GM12878 (cell line): Measurements from ENCODE around the gene NUAK2.

Experiments used
- ATF3 ChIP-seq: IDR thresholded peaks from 2 replicates; pipeline ENCODE4 v1.6.1; 2011; ENCODE audit warnings: low read depth, mild to moderate bottlenecking, low read length, moderate library complexity, borderline replicate concordance; ENCODE audit errors: extremely low read depth
- CHD1 ChIP-seq: IDR thresholded peaks from 2 replicates; pipeline ENCODE4 v1.6.1; 2012; ENCODE audit warnings: low read depth, low read length, improper control_type of control experiment
- EP300 ChIP-seq, 2 experiments: fragments of 150-350 bp in 1 of 2; IDR thresholded peaks; 2 replicates each; pipeline ENCODE4 v1.6.1; 2011 to 2012; ENCODE audit warnings: low read depth in 2 of 2, low read length in 2 of 2, borderline replicate concordance in 1 of 2, improper control_type of control experiment in 1 of 2, inconsistent platforms in 1 of 2; ENCODE audit not compliant: control insufficient read depth in 1 of 2
- EZH2 ChIP-seq: IDR thresholded peaks from 2 replicates; pipeline ENCODE4 v1.6.1; 2012; ENCODE audit warnings: low read depth, mild to moderate bottlenecking, control low read depth, inconsistent platforms, low read length, borderline replicate concordance; ENCODE audit not compliant: control insufficient read depth
- KDM1A ChIP-seq: fragments of 200-600 bp; sonication (generic); IDR thresholded peaks from 2 replicates; pipeline ENCODE4 v1.6.1; 2016; ENCODE audit warnings: borderline replicate concordance
- NFIC ChIP-seq: IDR thresholded peaks from 2 replicates; pipeline ENCODE4 v1.6.1; 2012; ENCODE audit warnings: low read depth, mild to moderate bottlenecking, inconsistent platforms, low read length, moderate library complexity
- NR2C2 ChIP-seq: IDR thresholded peaks from 2 replicates; pipeline ENCODE4 v1.6.1; 2011; ENCODE audit warnings: borderline replicate concordance, low read depth; ENCODE audit not compliant: control insufficient read depth, insufficient read length
- POLR2AphosphoS5 ChIP-seq: IDR thresholded peaks from 2 replicates; pipeline ENCODE4 v1.6.1; 2011; ENCODE audit warnings: mild to moderate bottlenecking, low read length, inconsistent platforms
- RAD21 ChIP-seq: IDR thresholded peaks from 2 replicates; pipeline ENCODE4 v1.6.1; 2011; ENCODE audit warnings: mild to moderate bottlenecking, low read depth, low read length, moderate library complexity; ENCODE audit not compliant: insufficient read depth
- REST ChIP-seq: IDR thresholded peaks from 2 replicates; pipeline ENCODE4 v1.6.1; 2012; ENCODE audit warnings: mild to moderate bottlenecking, low read depth, low read length
- TF ChIP-seq, protein P1 (sequence below), 3 experiments: IDR thresholded peaks in 2 of 3; conservative IDR thresholded peaks in 1 of 3; 2 replicates each; pipeline ENCODE4 v1.5.1; 2011; ENCODE audit warnings: low read depth in 3 of 3, low read length in 3 of 3, mild to moderate bottlenecking in 3 of 3, control low read depth in 2 of 3, moderate library complexity in 2 of 3, inconsistent platforms in 1 of 3, mixed read lengths in 1 of 3; ENCODE audit not compliant: control insufficient read depth in 2 of 3, insufficient read depth in 1 of 3; ENCODE audit errors: extremely low read depth in 1 of 3

DNA sequence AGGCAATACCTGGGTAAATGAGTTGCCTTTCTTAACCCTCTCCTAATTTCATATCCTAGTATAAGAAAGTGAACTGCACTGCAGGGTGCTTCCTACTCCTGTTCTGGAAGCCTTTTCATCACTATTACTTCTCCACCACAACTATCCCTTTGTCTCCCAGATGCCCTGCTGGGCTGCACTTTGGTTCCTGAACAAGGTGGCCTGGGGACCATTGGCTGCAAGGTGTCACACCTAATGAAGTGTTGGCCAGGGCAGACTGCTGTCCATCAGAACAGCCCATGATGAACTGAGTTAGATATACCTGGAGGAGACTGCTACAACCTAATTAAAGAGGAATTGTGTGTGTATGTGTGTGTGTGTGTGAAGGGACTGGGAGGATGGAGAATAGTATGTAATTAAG is 37.0 kb upstream of the NUAK2 start:
- TF ChIP-seq, protein P1, sequence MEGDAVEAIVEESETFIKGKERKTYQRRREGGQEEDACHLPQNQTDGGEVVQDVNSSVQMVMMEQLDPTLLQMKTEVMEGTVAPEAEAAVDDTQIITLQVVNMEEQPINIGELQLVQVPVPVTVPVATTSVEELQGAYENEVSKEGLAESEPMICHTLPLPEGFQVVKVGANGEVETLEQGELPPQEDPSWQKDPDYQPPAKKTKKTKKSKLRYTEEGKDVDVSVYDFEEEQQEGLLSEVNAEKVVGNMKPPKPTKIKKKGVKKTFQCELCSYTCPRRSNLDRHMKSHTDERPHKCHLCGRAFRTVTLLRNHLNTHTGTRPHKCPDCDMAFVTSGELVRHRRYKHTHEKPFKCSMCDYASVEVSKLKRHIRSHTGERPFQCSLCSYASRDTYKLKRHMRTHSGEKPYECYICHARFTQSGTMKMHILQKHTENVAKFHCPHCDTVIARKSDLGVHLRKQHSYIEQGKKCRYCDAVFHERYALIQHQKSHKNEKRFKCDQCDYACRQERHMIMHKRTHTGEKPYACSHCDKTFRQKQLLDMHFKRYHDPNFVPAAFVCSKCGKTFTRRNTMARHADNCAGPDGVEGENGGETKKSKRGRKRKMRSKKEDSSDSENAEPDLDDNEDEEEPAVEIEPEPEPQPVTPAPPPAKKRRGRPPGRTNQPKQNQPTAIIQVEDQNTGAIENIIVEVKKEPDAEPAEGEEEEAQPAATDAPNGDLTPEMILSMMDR (IDR thresholded peaks at IDR 0.05 in 2 of 3, conservative IDR thresholded peaks at IDR 0.05 in 1 of 3; ENCODE audit: control insufficient read depth in 2 of 3, extremely low read depth in 1 of 3, insufficient read depth in 1 of 3, low read depth in 3 of 3, low read length in 3 of 3), result no peak
- TF ChIP-seq NFIC, result no peak
- TF ChIP-seq ATF3, result no peak
- TF ChIP-seq RAD21, result no peak
- no peak for TF ChIP-seq NR2C2
- TF ChIP-seq CHD1, result no peak
- no peak for TF ChIP-seq EZH2
- TF ChIP-seq KDM1A, result no peak
- TF ChIP-seq REST, result no peak
- TF ChIP-seq EP300 (IDR thresholded peaks at IDR 0.05; ENCODE audit: borderline replicate concordance in 1 of 2, control insufficient read depth in 1 of 2, low read depth in 2 of 2, low read length in 2 of 2), result no peak
- no peak for TF ChIP-seq POLR2AphosphoS5
